GM12873 (cell line): ENCODE results near the gene EN1.

ENCODE experiments used
- CTCF ChIP-seq: IDR thresholded peaks from 2 replicates; pipeline ENCODE4 v1.5.1; 2012; ENCODE audit warnings: low read depth, mild to moderate bottlenecking, moderate library complexity, low read length, control low read depth; ENCODE audit not compliant: insufficient read depth; ENCODE audit errors: missing control alignments

The EN1 gene

GRCh38 chr2:118813111-118813510, 34.3 kb downstream of the EN1 start:
- TF ChIP-seq CTCF = no peak

GRCh38 chr2:118812552-118812951, 34.9 kb downstream of the EN1 start:
- TF ChIP-seq CTCF = no peak

- TF ChIP-seq CTCF = no peak
Observed at GRCh38 chr2:118811514-118812115, 35.8 kb downstream of the EN1 start.

GRCh38 chr2:118810766-118811165, 36.7 kb downstream of the EN1 start:
- no peak for TF ChIP-seq CTCF

- TF ChIP-seq CTCF = no peak
Observed at GRCh38 chr2:118808429-118808809, 39.0 kb downstream of the EN1 start.

GRCh38 chr2:118807668-118808428, 39.6 kb downstream of the EN1 start:
- no peak for TF ChIP-seq CTCF

GRCh38 chr2:118806797-118807667, 40.4 kb downstream of the EN1 start:
- TF ChIP-seq CTCF = no peak
